Loucy (cell line): ENCODE data around the gene DENND2A.

ENCODE experiments used
- EZH2phosphoT487 ChIP-seq: fragments of 200-600 bp; IDR thresholded peaks from 2 replicates; pipeline ENCODE4 v1.6.1; 2018; ENCODE audit warnings: antibody characterized with exemption, mild to moderate bottlenecking, moderate library complexity, borderline replicate concordance
- TF ChIP-seq, protein P1 (sequence below): fragments of 200-600 bp; sonication (generic); conservative IDR thresholded peaks from 2 replicates; pipeline ENCODE4 v1.5.1; 2014; ENCODE audit warnings: mild to moderate bottlenecking, antibody characterized with exemption, low read length

DNA sequence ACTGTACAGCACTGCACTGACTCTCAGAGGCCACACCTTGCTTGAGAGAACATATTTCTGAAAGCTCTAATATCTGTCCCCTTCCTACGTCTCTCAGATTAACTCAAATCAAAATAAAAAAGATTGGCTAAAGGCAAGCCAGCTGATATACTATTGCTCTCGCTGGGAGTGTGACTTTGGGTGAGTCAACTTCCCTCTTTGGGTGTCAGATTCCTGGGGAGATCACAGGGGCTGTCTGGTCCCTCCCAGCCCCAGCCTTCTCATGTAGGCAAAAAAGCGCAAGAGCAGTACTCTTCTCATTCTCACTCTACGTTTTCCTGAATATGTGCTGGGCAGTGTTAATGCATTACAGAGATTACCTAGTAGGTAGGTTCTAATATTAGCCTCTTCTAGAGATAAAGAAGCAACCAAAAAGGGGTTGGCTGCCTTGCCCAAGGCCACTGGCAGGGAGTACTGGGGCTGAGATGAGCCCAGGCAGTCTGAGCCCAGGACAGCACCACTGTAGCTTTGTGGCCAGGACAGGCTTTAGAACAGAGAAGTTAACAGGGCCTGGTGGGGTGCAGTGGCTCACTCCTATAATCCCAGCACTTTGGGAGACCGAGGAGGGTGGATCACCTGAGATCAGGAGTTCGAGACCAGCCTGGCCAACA, 9.1 kb upstream of the DENND2A start:
- TF ChIP-seq, protein P1, sequence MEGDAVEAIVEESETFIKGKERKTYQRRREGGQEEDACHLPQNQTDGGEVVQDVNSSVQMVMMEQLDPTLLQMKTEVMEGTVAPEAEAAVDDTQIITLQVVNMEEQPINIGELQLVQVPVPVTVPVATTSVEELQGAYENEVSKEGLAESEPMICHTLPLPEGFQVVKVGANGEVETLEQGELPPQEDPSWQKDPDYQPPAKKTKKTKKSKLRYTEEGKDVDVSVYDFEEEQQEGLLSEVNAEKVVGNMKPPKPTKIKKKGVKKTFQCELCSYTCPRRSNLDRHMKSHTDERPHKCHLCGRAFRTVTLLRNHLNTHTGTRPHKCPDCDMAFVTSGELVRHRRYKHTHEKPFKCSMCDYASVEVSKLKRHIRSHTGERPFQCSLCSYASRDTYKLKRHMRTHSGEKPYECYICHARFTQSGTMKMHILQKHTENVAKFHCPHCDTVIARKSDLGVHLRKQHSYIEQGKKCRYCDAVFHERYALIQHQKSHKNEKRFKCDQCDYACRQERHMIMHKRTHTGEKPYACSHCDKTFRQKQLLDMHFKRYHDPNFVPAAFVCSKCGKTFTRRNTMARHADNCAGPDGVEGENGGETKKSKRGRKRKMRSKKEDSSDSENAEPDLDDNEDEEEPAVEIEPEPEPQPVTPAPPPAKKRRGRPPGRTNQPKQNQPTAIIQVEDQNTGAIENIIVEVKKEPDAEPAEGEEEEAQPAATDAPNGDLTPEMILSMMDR = no peak
- no peak for TF ChIP-seq EZH2phosphoT487
